ENCODE data around the gene FAM24B.

GRCh38 chr10:122844146-122844545, 35.2 kb downstream of the FAM24B start:
- TF ChIP-seq CTCF (IDR thresholded peaks at IDR 0.05) (no peak), POLR2A (IDR thresholded peaks at IDR 0.05) (no peak)

Measured in right lobe of liver (tissue), 4 donors.